ENCODE measurements around the gene ELF2.

- TF ChIP-seq STAT6 (CRISPR knock-in tag; conservative IDR thresholded peaks at IDR 0.05; ENCODE audit: low read depth) = no peak
- no peak for TF ChIP-seq CTCF (IDR thresholded peaks at IDR 0.05)
- no peak for TF ChIP-seq CDX4 (CRISPR knock-in tag; IDR thresholded peaks at IDR 0.05; ENCODE audit: borderline replicate concordance)
- no peak for TF ChIP-seq SP1 (CRISPR knock-in tag; conservative IDR thresholded peaks at IDR 0.05)
Observed at GRCh38 chr4:139184129-139184528, 7.1 kb upstream of the ELF2 start.

All from WTC11 (cell line).